Osteoblast (primary cell): ENCODE data around the gene RET. TPM values are rescaled to one million over a fixed set of nuclear protein-coding genes. Genes with fewer than 3 reads are reported as not detected.
A peak's percentile ranks its signal among the peaks of the same experiment; 100 is the strongest.

Experiments
- DNase-seq: peaks from one replicate; pipeline ENCODE4 v3.0.0; 2011; ENCODE audit warnings: low spot score, mixed read lengths; ENCODE audit not compliant: insufficient read length; ENCODE audit errors: missing footprints
- H2AFZ ChIP-seq: 2 replicates; pipeline ENCODE4 v1.6.0; 2011; ENCODE audit warnings: mild to moderate bottlenecking, low read length
- H3K27ac ChIP-seq: 2 replicates; pipeline ENCODE4 v1.5.1; 2011; ENCODE audit warnings: mild to moderate bottlenecking, low read depth, low read length, moderate library complexity
- H3K27me3 ChIP-seq: 2 replicates; pipeline ENCODE4 v1.6.0; 2012; ENCODE audit warnings: mild to moderate bottlenecking, control low read depth, inconsistent platforms, low read length, moderate library complexity; ENCODE audit not compliant: insufficient read depth
- H3K36me3 ChIP-seq: 2 replicates; pipeline ENCODE4 v1.5.1; 2011; ENCODE audit warnings: mild to moderate bottlenecking, low read length, control low read depth, moderate library complexity; ENCODE audit not compliant: insufficient read depth
- H3K4me1 ChIP-seq: 2 replicates; pipeline ENCODE4 v1.5.1; 2011; ENCODE audit warnings: mild to moderate bottlenecking, low read length, control low read depth, moderate library complexity; ENCODE audit not compliant: insufficient read depth
- H3K4me2 ChIP-seq: 2 replicates; pipeline ENCODE4 v1.6.0; 2011; ENCODE audit warnings: mild to moderate bottlenecking, low read length; ENCODE audit not compliant: insufficient read depth
- H3K4me3 ChIP-seq: fragments of 200-600 bp; sonication (generic); 3 replicates; pipeline ENCODE4 v1.5.1; 2012; ENCODE audit warnings: mild to moderate bottlenecking, low read length, inconsistent platforms; ENCODE audit not compliant: insufficient read depth
- H3K79me2 ChIP-seq: 2 replicates; pipeline ENCODE4 v1.6.0; 2012; ENCODE audit warnings: mild to moderate bottlenecking, low read length, control low read depth, inconsistent platforms; ENCODE audit not compliant: insufficient read depth
- H3K9me3 ChIP-seq: 2 replicates; pipeline ENCODE4 v1.5.1; 2011; ENCODE audit warnings: low read depth, low read length, control low read depth
- H4K20me1 ChIP-seq: 2 replicates; pipeline ENCODE4 v1.6.0; 2012; ENCODE audit warnings: mild to moderate bottlenecking, low read length, control low read depth; ENCODE audit not compliant: insufficient read depth
- total RNA-seq: library from RNA; depleted of rRNA; stranded (reverse); fragments of >200 nt; gene quantifications from 2 replicates; pipeline ENCODE4 v1.2.3, GENCODE V29; 2012
- TF ChIP-seq, protein P1 (sequence below): IDR thresholded peaks from 2 replicates; pipeline ENCODE4 v1.5.1; 2011; ENCODE audit warnings: mild to moderate bottlenecking, low read depth, low read length, moderate library complexity; ENCODE audit errors: extremely low read depth

RET gene
- total RNA-seq, 1 donor, result under 0.01 TPM

- no peak overlapping the region for H2AFZ ChIP-seq
- peaks cover 20% of the 10 kb centered on the region for H3K36me3 ChIP-seq
- TF ChIP-seq, protein P1, sequence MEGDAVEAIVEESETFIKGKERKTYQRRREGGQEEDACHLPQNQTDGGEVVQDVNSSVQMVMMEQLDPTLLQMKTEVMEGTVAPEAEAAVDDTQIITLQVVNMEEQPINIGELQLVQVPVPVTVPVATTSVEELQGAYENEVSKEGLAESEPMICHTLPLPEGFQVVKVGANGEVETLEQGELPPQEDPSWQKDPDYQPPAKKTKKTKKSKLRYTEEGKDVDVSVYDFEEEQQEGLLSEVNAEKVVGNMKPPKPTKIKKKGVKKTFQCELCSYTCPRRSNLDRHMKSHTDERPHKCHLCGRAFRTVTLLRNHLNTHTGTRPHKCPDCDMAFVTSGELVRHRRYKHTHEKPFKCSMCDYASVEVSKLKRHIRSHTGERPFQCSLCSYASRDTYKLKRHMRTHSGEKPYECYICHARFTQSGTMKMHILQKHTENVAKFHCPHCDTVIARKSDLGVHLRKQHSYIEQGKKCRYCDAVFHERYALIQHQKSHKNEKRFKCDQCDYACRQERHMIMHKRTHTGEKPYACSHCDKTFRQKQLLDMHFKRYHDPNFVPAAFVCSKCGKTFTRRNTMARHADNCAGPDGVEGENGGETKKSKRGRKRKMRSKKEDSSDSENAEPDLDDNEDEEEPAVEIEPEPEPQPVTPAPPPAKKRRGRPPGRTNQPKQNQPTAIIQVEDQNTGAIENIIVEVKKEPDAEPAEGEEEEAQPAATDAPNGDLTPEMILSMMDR, result no peak
- H3K27ac ChIP-seq, result no peak overlapping the region
- H3K4me1 ChIP-seq, result peaks cover 26% of the 10 kb centered on the region
- H3K4me3 ChIP-seq, result no peak overlapping the region
- DNase-seq, result no peak
- no peaks in the 10 kb centered on the region for H3K27me3 ChIP-seq
- H3K4me2 ChIP-seq, result no peak overlapping the region
- H4K20me1 ChIP-seq, result peaks cover 10% of the 10 kb centered on the region
- H3K9me3 ChIP-seq, result no peaks in the 10 kb centered on the region
- H3K79me2 ChIP-seq, result peaks cover 81% of the 10 kb centered on the region
Observed at GRCh38 chr10:43158636-43159035, 81.8 kb downstream of the RET start.

- TF ChIP-seq, protein P1, result no peak
- peak overlapping the region; percentile 94 for H3K27ac ChIP-seq
- DNase-seq, result peak; percentile 87
- peak overlapping the region; percentile 21 for H3K4me3 ChIP-seq
- H3K9me3 ChIP-seq, result no peaks in the 10 kb centered on the region
- peak overlapping the region; percentile 64 for H3K4me2 ChIP-seq
- H3K4me1 ChIP-seq, result peaks cover 26% of the 10 kb centered on the region
- no peaks in the 10 kb centered on the region for H3K27me3 ChIP-seq
- H4K20me1 ChIP-seq, result peaks cover 5% of the 10 kb centered on the region
- no peak overlapping the region for H2AFZ ChIP-seq
- H3K79me2 ChIP-seq, result peaks cover 77% of the 10 kb centered on the region
- H3K36me3 ChIP-seq, result peaks cover 29% of the 10 kb centered on the region
Observed at GRCh38 chr10:43160046-43160920, 83.4 kb downstream of the RET start.

- H3K4me1 ChIP-seq, result peaks cover 26% of the 10 kb centered on the region
- no peak for DNase-seq
- TF ChIP-seq, protein P1, result no peak
- H2AFZ ChIP-seq, result no peak overlapping the region
- H3K27ac ChIP-seq, result peak overlapping the region; percentile 94
- H3K9me3 ChIP-seq, result no peaks in the 10 kb centered on the region
- H3K79me2 ChIP-seq, result peaks cover 77% of the 10 kb centered on the region
- no peaks in the 10 kb centered on the region for H3K27me3 ChIP-seq
- H4K20me1 ChIP-seq, result peaks cover 5% of the 10 kb centered on the region
- H3K4me2 ChIP-seq, result peak overlapping the region; percentile 64
- H3K36me3 ChIP-seq, result peaks cover 29% of the 10 kb centered on the region
- H3K4me3 ChIP-seq, result no peak overlapping the region
Observed at GRCh38 chr10:43160921-43161255, 84.0 kb downstream of the RET start.

DNA sequence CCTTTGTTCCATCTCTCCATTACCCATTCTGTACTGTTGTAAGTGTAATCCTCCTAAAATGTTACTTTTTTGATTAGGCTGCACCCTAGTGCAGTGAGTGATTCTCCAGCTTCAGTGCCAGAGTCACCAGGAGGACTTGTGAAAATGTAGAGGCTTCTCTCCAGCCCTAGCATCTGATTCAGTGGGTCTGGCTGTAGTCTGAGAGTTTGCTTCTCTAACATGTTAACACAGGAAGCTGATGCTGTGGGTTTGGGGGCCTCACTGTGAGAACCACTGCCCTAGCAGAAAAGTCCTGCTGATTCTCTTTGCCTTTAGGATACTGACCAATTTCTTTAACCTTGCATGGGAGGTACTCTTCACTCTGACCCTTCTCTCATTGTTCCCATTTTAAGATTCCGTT lies 85.7 kb downstream of the RET start:
- peaks cover 26% of the 10 kb centered on the region for H3K4me1 ChIP-seq
- H3K27me3 ChIP-seq, result no peaks in the 10 kb centered on the region
- no peak overlapping the region for H3K4me2 ChIP-seq
- peaks cover 34% of the 10 kb centered on the region for H3K36me3 ChIP-seq
- TF ChIP-seq, protein P1, result no peak
- H3K79me2 ChIP-seq, result peaks cover 71% of the 10 kb centered on the region
- no peak overlapping the region for H2AFZ ChIP-seq
- H4K20me1 ChIP-seq, result no peaks in the 10 kb centered on the region
- H3K4me3 ChIP-seq, result no peak overlapping the region
- DNase-seq, result no peak
- no peaks in the 10 kb centered on the region for H3K9me3 ChIP-seq
- no peak overlapping the region for H3K27ac ChIP-seq
